ENCODE measurements around the gene BGLAP.

The BGLAP gene

GRCh38 chr1:156258859-156259258, 16.9 kb downstream of the BGLAP start:
- DNase-seq (ENCODE audit: low spot score): no peak

GRCh38 chr1:156259805-156260204, 17.8 kb downstream of the BGLAP start:
- no peak for DNase-seq (ENCODE audit: low spot score)

GRCh38 chr1:156260896-156261295, 18.9 kb downstream of the BGLAP start:
- no peak for DNase-seq (ENCODE audit: low spot score)

GRCh38 chr1:156262461-156263287, 20.7 kb downstream of the BGLAP start:
- DNase-seq (ENCODE audit: low spot score): peak; percentile 92

- DNase-seq (ENCODE audit: low spot score): no peak
Observed at GRCh38 chr1:156263288-156263655, 21.3 kb downstream of the BGLAP start.

- no peak for DNase-seq (ENCODE audit: low spot score)
Observed at GRCh38 chr1:156266051-156266450, 24.1 kb downstream of the BGLAP start.

- DNase-seq (ENCODE audit: low spot score): no peak
Observed at GRCh38 chr1:156268336-156268735, 26.4 kb downstream of the BGLAP start.

- DNase-seq (ENCODE audit: low spot score): no peak
Observed at GRCh38 chr1:156270314-156270713, 28.3 kb downstream of the BGLAP start.

- DNase-seq (ENCODE audit: low spot score): no peak
Observed at GRCh38 chr1:156276532-156276931, 34.5 kb downstream of the BGLAP start.

- no peak for DNase-seq (ENCODE audit: low spot score)
Observed at GRCh38 chr1:156276966-156277381, 35.0 kb downstream of the BGLAP start.

GRCh38 chr1:156279837-156280236, 37.9 kb downstream of the BGLAP start:
- no peak for DNase-seq (ENCODE audit: low spot score)

GRCh38 chr1:156281281-156281680, 39.3 kb downstream of the BGLAP start:
- peak; percentile 50 for DNase-seq (ENCODE audit: low spot score)

GRCh38 chr1:156281693-156282478, 39.9 kb downstream of the BGLAP start:
- no peak for DNase-seq (ENCODE audit: low spot score)

- DNase-seq (ENCODE audit: low spot score): peak; percentile 96
Observed at GRCh38 chr1:156282479-156283222, 40.7 kb downstream of the BGLAP start, which contains the start of gene SMG5. TSS of gene SMG5 (minus strand) at chr1:156282825. CDS start at chr1:156282680, 145 bp downstream.

GRCh38 chr1:156283521-156283920, 41.5 kb downstream of the BGLAP start:
- no peak for DNase-seq (ENCODE audit: low spot score)

- no peak for DNase-seq (ENCODE audit: low spot score)
Observed at GRCh38 chr1:156284112-156284511, 42.1 kb downstream of the BGLAP start, which contains the start of gene TMEM79. TSS of gene TMEM79 (plus strand) at chr1:156284325. CDS start at chr1:156285227, 902 bp downstream.

- DNase-seq (ENCODE audit: low spot score): no peak
Observed at GRCh38 chr1:156284757-156285156, 42.8 kb downstream of the BGLAP start.

- DNase-seq (ENCODE audit: low spot score): no peak
Observed at GRCh38 chr1:156285437-156285836, 43.5 kb downstream of the BGLAP start.

GRCh38 chr1:156286061-156286460, 44.1 kb downstream of the BGLAP start:
- no peak for DNase-seq (ENCODE audit: low spot score)

- no peak for DNase-seq (ENCODE audit: low spot score)
Observed at GRCh38 chr1:156289857-156290256, 47.9 kb downstream of the BGLAP start.

GRCh38 chr1:156291226-156292061, 49.5 kb downstream of the BGLAP start:
- peak; percentile 95 for DNase-seq (ENCODE audit: low spot score)

All from AG08395 (cell line).